HepG2 (cell line): Measurements from ENCODE around the gene RBBP6. TPM values are rescaled to one million over a fixed set of nuclear protein-coding genes. Genes with fewer than 3 reads are reported as not detected.
A peak's percentile ranks its signal among the peaks of the same experiment; 100 is the strongest.

Experiments
- ATAC-seq: fragments of 200-7000 bp; cut with Tn5 transposase; 3 replicates; pipeline ENCODE4 v1.9.1; 2020; ENCODE audit warnings: mild to moderate bottlenecking, moderate library complexity
- BruUV-seq: library from RNA; stranded (reverse); fragments of 400-500 nt; replicated peaks from 2 replicates; lab custom pipeline; 2021; lab: Mats Ljungman, UMichigan
- CTCF ChIA-PET: fragments of 300-600 bp; formaldehyde crosslinking; extraction: SDS; loops from one replicate; lab custom pipeline; 2021; ENCODE audit warnings: low total read pairs, inconsistent platforms, low intra/inter-chr PET ratio; lab: Yijun Ruan, JAX
- POLR2A ChIA-PET: fragments of 350-600 bp; sonication (Branson Sonifier 250); formaldehyde crosslinking; loops from one replicate; lab custom pipeline; 2020; ENCODE audit warnings: antibody characterized with exemption, inconsistent platforms; lab: Yijun Ruan, JAX
- DNase-seq: peaks from one replicate; pipeline ENCODE4 v3.0.0-alpha.2; 2015; ENCODE audit warnings: low spot score
- FAIRE-seq: peaks from 3 replicates; lab custom pipeline; 2011; peaks lifted over from hg19 to GRCh38; lab: Jason Lieb, UNC
- H2AFZ ChIP-seq: one replicate; pipeline ENCODE4 v1.6.1; 2011; ENCODE audit warnings: low read length, inconsistent platforms
- H3K27ac ChIP-seq: fragments of 300-600 bp; 3 replicates; pipeline ENCODE4 v1.8.0; 2011; ENCODE audit warnings: mixed run types, mild to moderate bottlenecking, mixed read lengths, low read length, inconsistent platforms; ENCODE audit not compliant: insufficient read depth; ENCODE audit errors: extremely low read length
- H3K27me3 ChIP-seq, 2 experiments: fragments of 200-600 bp in 1 of 2; 2 replicates in 1 of 2; 3 replicates in 1 of 2; pipeline versions ENCODE4 v1.6.0 to v1.8.0; 2011; ENCODE audit warnings: low read length in 2 of 2, mild to moderate bottlenecking in 2 of 2, moderate library complexity in 2 of 2, inconsistent platforms in 1 of 2; ENCODE audit not compliant: insufficient read depth in 2 of 2, control insufficient read depth in 1 of 2
- H3K36me3 ChIP-seq, 2 experiments: fragments of 200-600 bp in 1 of 2; replicated peaks in 1 of 2; 2 replicates in 1 of 2; 3 replicates in 1 of 2; pipeline versions ENCODE4 v1.5.1 to v1.8.0; 2011; ENCODE audit warnings: low read length in 2 of 2, inconsistent platforms in 1 of 2; ENCODE audit not compliant: insufficient read depth in 2 of 2, control insufficient read depth in 1 of 2
- H3K4me1 ChIP-seq: 2 replicates; pipeline ENCODE4 v1.5.1; 2012; ENCODE audit warnings: low read length, inconsistent platforms; ENCODE audit not compliant: insufficient read depth
- H3K4me2 ChIP-seq: 2 replicates; pipeline ENCODE4 v1.6.0; 2011; ENCODE audit warnings: low read depth, low read length, inconsistent platforms
- H3K4me3 ChIP-seq, 3 experiments: fragments of 200-600 bp in 1 of 3; sonication (generic), shearing (Covaris generic) in 1 of 3; replicated peaks in 1 of 3; 2 replicates each; pipeline ENCODE4 v1.5.1; 2011 to 2016; ENCODE audit warnings: low read length in 3 of 3, inconsistent platforms in 2 of 3, low read depth in 2 of 3, mild to moderate bottlenecking in 2 of 3, control low read depth in 1 of 3, mixed read lengths in 1 of 3; ENCODE audit not compliant: insufficient read depth in 1 of 3
- H3K79me2 ChIP-seq: one replicate; pipeline ENCODE4 v1.6.1; 2011; ENCODE audit warnings: low read length, inconsistent platforms; ENCODE audit not compliant: insufficient read depth
- H3K9ac ChIP-seq: 2 replicates; pipeline ENCODE4 v1.6.0; 2011; ENCODE audit warnings: mild to moderate bottlenecking, low read depth, low read length, inconsistent platforms; ENCODE audit not compliant: insufficient read depth
- H3K9me3 ChIP-seq: 2 replicates; pipeline ENCODE4 v1.5.1; 2012; ENCODE audit warnings: mild to moderate bottlenecking, low read length
- H4K20me1 ChIP-seq: 2 replicates; pipeline ENCODE4 v1.6.0; 2011; ENCODE audit warnings: inconsistent platforms, mild to moderate bottlenecking, low read length, moderate library complexity; ENCODE audit not compliant: insufficient read depth
- CREM ChIP-seq, 2 experiments: sonication (generic) in 1 of 2; formaldehyde crosslinking in 1 of 2; IDR thresholded peaks; 2 replicates each; pipeline versions ENCODE4 v1.4.0 to v1.6.1; 2016 to 2020; ENCODE audit warnings: antibody characterized with exemption in 1 of 2, mild to moderate bottlenecking in 1 of 2, missing genetic modification reagents in 1 of 2
- THYN1 ChIP-seq: sonication (generic); formaldehyde crosslinking; IDR thresholded peaks from 2 replicates; pipeline ENCODE4 v1.8.1; 2023; ENCODE audit warnings: low read depth, mild to moderate bottlenecking, moderate library complexity, missing genetic modification reagents, borderline replicate concordance
- U2AF2 ChIP-seq: fragments of 200-400 bp; formaldehyde crosslinking; IDR thresholded peaks from 2 replicates; pipeline ENCODE4 v1.6.1; 2017; ENCODE audit warnings: low read depth, mild to moderate bottlenecking, low read length
- ZNF577 ChIP-seq: sonication (generic); formaldehyde crosslinking; IDR thresholded peaks from 2 replicates; pipeline ENCODE4 v1.4.0; 2020; ENCODE audit warnings: mild to moderate bottlenecking, low read depth, missing genetic modification reagents, borderline replicate concordance
- WGBS: methylation state at CpG from one replicate; pipeline ENCODE4 v1.1.6; 2017; ENCODE audit warnings: low lambda C conversion rate; 5-methylcytosine and 5-hydroxymethylcytosine counted together
- in situ Hi-C: cut with HindIII; loops from 2 replicates; pipeline ENCODE4 v1.10.0; 2017; ENCODE audit warnings: low pct_unique_long_range_greater_than_20kb; ENCODE audit not compliant: extremely low pct_ligation_motif_present
- intact Hi-C: fragments of 100-400 bp; cut with micrococcal nuclease; formaldehyde crosslinking; loops from one replicate; pipeline ENCODE4 v1.10.0; 2022; ENCODE audit not compliant: unreplicated experiment
- polyA plus RNA-seq, 8 experiments: library from polyadenylated mRNA; depleted of rRNA in 3 of 8; stranded (reverse) in 7 of 8; unstranded in 1 of 8; fragments of >200 nt; fragmentation: Illumina TruSeq in 4 of 8; extraction: Trizol in 4 of 8; gene quantifications; 2 replicates each; pipeline versions ENCODE4 v1.2.1 to v1.2.3, GENCODE V29; 2011 to 2016; ENCODE audit warnings: low read depth in 4 of 8, missing spikeins in 1 of 8, mixed read lengths in 1 of 8; ENCODE audit not compliant: insufficient read depth in 1 of 8
- total RNA-seq, 5 experiments: library from RNA; depleted of rRNA; stranded (reverse); fragments of >200 nt; fragmentation: Illumina TruSeq; extraction: Trizol; gene quantifications; 2 replicates each; pipeline ENCODE4 v1.2.3, GENCODE V29; 2016; ENCODE audit warnings: low read depth in 1 of 5
- TF ChIP-seq, protein P1 (sequence below): sonication (generic); formaldehyde crosslinking; IDR thresholded peaks from 2 replicates; pipeline ENCODE4 v1.5.1; 2020; ENCODE audit warnings: mild to moderate bottlenecking, moderate library complexity, missing genetic modification reagents
- TF ChIP-seq, protein P2 (sequence below): fragments of 450-650 bp; IDR thresholded peaks from 2 replicates; pipeline ENCODE4 v1.6.1; 2016
- TF ChIP-seq, protein P3 (sequence below): sonication (generic); formaldehyde crosslinking; IDR thresholded peaks from 2 replicates; pipeline ENCODE4 v1.5.1; 2020; ENCODE audit warnings: missing genetic modification reagents, mild to moderate bottlenecking, borderline replicate concordance
- TF ChIP-seq, protein P4 (sequence below): sonication (generic); formaldehyde crosslinking; IDR thresholded peaks from 2 replicates; pipeline ENCODE4 v1.4.0; 2020; ENCODE audit warnings: missing genetic modification reagents, borderline replicate concordance

RBBP6 gene
- total and polyA plus RNA-seq, 2 of the 13 experiments (the other 11 are each of a cell fraction or from before 2014, with no cell fraction given): 37.1 to 70.9 TPM

DNA sequence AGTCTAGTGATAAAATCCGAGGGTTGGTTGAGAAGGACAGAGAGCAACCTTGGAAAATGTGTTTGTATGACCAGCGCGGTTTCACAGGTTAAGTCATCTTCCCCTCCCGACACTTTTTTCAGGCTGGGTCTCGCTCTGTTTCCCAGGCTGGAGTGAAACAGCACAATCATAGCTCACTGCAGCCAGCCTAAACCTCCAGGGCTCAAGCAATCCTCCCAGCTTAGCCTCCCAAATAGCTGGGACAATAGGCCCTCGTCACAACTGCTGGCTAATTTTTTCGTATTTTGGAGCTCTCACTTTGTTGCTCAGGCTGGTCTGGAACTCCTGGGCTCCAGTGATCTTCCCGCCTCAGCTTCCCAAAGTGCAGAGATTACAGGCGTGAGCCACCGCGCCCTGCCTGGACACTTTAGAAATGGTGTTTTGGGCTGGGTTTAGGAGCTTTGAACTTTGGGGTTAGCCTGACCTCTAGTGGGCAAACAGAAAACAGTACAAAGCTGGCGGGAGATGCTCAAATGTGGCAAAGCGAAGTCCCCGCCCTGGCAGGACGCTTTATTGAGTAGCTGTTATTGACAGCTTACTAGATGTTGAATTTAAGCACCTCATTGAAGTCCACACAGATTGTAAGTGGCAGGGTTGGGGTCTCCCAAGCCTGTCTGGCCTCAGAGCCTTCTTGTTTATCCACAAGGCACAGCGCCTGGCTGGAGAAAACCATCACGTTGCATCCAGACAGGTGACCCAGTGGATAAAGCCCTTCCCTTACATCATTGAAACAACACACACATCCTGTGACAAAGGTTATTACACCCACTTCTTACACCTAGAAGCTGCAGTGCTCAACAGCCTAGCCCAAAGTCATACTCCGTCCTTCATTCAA, 34.7 kb upstream of the RBBP6 start (continued):
- TF ChIP-seq, protein P1, sequence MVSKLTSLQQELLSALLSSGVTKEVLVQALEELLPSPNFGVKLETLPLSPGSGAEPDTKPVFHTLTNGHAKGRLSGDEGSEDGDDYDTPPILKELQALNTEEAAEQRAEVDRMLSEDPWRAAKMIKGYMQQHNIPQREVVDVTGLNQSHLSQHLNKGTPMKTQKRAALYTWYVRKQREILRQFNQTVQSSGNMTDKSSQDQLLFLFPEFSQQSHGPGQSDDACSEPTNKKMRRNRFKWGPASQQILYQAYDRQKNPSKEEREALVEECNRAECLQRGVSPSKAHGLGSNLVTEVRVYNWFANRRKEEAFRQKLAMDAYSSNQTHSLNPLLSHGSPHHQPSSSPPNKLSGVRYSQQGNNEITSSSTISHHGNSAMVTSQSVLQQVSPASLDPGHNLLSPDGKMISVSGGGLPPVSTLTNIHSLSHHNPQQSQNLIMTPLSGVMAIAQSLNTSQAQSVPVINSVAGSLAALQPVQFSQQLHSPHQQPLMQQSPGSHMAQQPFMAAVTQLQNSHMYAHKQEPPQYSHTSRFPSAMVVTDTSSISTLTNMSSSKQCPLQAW (CRISPR knock-in tag): 0 out of 2 replicates have a peak, but pooled peaks have one; percentile 42
- TF ChIP-seq, protein P2, sequence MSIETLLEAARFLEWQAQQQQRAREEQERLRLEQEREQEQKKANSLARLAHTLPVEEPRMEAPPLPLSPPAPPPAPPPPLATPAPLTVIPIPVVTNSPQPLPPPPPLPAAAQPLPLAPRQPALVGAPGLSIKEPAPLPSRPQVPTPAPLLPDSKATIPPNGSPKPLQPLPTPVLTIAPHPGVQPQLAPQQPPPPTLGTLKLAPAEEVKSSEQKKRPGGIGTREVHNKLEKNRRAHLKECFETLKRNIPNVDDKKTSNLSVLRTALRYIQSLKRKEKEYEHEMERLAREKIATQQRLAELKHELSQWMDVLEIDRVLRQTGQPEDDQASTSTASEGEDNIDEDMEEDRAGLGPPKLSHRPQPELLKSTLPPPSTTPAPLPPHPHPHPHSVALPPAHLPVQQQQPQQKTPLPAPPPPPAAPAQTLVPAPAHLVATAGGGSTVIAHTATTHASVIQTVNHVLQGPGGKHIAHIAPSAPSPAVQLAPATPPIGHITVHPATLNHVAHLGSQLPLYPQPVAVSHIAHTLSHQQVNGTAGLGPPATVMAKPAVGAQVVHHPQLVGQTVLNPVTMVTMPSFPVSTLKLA: no peak
- no peak for TF ChIP-seq CREM (IDR thresholded peaks at IDR 0.05)
- no peak for TF ChIP-seq CREM (CRISPR knock-in tag; IDR thresholded peaks at IDR 0.05)

DNA sequence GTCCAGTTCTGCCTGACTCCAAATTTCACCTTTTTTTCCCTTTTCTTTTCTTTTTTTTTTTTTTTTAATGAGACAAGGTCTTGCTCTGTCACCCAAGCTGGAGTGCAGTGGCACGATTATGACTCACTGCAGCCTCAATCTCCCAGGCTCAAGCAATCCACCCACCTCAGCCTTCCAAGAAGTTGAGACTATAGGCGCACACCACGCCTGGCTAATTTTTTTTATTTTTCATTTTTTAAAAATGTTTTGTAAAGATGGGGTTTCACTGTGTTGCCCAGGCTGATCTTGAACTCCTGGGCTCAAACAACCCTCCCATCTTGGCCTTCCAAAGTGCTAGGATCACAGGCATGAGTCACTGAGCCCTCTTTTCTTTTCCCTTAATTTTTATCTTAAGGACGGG, 33.4 kb upstream of the RBBP6 start:
- Histone ChIP-seq H3K79me2 (no peaks in the 10 kb centered on the region), H3K4me3 (no peak overlapping the region), H3K27me3 (peaks cover 0 to 11% of the 10 kb centered on the region in 2 experiments; a peak in 1 of 5 replicates), H3K36me3 (no peaks in the 10 kb centered on the region), H3K9ac (no peak overlapping the region), H3K4me1 (peaks cover 4% of the 10 kb centered on the region; the same call in 1 of the 2 replicates), H2AFZ (no peak overlapping the region), H3K4me2 (no peak overlapping the region), H3K9me3 (no peaks in the 10 kb centered on the region), H4K20me1 (no peaks in the 10 kb centered on the region), H3K27ac (no peak overlapping the region)
- ChIA-PET POLR2A (no interaction called here), CTCF (interaction anchor here (1.8 kb wide), 1 partner anchor 97 kb away, joined by 7 read pairs; no protein-coding TSS in a partner anchor)
- intact Hi-C loops (no loop called here), in situ Hi-C loops (loop anchor here (10.0 kb wide), 2 partner anchors 381 to 711 kb away; no protein-coding TSS in a partner anchor)
- no peak for ATAC-seq
- no TSS peak for BruUV-seq
- DNase-seq: no peak
- 5% methylated on average over 4 of the region's 4 CpGs for WGBS
- TF ChIP-seq ZNF577 (no peak), THYN1 (CRISPR knock-in tag) (no peak), U2AF2 (no peak)
- TF ChIP-seq, protein P3, sequence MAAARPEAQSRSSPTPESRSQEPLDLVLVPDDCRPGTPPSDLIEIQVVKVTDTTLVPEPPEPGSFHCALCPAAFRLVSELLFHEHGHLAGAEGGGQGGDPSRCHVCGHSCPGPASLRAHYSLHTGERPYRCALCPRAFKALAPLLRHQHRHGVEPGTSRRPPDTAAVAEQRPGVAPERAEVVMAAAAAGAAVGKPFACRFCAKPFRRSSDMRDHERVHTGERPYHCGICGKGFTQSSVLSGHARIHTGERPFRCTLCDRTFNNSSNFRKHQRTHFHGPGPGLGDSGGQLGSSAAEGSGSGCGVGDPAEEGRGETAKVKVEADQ (CRISPR knock-in tag): no peak
- TF ChIP-seq, protein P4, sequence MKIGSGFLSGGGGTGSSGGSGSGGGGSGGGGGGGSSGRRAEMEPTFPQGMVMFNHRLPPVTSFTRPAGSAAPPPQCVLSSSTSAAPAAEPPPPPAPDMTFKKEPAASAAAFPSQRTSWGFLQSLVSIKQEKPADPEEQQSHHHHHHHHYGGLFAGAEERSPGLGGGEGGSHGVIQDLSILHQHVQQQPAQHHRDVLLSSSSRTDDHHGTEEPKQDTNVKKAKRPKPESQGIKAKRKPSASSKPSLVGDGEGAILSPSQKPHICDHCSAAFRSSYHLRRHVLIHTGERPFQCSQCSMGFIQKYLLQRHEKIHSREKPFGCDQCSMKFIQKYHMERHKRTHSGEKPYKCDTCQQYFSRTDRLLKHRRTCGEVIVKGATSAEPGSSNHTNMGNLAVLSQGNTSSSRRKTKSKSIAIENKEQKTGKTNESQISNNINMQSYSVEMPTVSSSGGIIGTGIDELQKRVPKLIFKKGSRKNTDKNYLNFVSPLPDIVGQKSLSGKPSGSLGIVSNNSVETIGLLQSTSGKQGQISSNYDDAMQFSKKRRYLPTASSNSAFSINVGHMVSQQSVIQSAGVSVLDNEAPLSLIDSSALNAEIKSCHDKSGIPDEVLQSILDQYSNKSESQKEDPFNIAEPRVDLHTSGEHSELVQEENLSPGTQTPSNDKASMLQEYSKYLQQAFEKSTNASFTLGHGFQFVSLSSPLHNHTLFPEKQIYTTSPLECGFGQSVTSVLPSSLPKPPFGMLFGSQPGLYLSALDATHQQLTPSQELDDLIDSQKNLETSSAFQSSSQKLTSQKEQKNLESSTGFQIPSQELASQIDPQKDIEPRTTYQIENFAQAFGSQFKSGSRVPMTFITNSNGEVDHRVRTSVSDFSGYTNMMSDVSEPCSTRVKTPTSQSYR (CRISPR knock-in tag): no peak
- no peak for FAIRE-seq
